ENCODE measurements around the gene SMIM24.

DNA sequence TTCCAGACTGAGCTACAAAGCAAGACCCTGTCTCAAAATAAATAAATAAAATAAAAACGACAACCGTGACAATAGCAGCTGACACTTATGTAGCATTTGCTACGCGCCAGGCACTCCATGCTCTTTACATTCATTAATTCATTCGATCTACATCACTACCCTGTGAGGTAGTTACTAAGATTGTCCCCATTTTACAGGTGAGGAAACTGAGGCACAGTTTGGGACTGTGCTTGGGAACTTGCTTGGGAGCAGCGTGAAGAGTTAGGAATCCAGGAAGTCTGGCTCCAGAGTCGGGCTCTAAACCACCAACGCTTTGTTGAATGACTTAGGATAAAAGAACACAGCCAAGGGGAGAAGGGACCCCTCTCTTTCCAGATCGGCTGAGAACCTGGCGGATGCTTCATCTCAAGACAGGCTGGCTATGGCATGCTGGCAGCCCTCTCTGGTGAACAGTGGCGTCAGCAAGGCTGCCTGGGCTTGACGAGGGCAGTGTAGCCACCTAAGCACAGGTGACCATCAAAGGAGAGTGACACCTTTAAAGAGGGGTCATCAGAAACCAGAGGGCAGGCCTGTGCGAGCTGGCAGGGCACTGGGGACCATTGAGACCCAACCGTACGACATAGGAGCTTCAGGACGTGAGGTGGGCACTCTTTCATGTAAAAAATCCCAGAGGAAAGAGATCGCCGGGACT lies 19.6 kb upstream of the SMIM24 start:
- TF ChIP-seq, protein P1, sequence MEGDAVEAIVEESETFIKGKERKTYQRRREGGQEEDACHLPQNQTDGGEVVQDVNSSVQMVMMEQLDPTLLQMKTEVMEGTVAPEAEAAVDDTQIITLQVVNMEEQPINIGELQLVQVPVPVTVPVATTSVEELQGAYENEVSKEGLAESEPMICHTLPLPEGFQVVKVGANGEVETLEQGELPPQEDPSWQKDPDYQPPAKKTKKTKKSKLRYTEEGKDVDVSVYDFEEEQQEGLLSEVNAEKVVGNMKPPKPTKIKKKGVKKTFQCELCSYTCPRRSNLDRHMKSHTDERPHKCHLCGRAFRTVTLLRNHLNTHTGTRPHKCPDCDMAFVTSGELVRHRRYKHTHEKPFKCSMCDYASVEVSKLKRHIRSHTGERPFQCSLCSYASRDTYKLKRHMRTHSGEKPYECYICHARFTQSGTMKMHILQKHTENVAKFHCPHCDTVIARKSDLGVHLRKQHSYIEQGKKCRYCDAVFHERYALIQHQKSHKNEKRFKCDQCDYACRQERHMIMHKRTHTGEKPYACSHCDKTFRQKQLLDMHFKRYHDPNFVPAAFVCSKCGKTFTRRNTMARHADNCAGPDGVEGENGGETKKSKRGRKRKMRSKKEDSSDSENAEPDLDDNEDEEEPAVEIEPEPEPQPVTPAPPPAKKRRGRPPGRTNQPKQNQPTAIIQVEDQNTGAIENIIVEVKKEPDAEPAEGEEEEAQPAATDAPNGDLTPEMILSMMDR (IDR thresholded peaks at IDR 0.05 in 2 of 3, conservative IDR thresholded peaks at IDR 0.05 in 1 of 3; ENCODE audit: insufficient read depth in 2 of 3, low read depth in 1 of 3, low read length in 3 of 3) = no peak
- TF ChIP-seq SOX6 (IDR thresholded peaks at IDR 0.05) (no peak), MAFK (IDR thresholded peaks at IDR 0.05; ENCODE audit: low read length) (no peak), EP300 (IDR thresholded peaks at IDR 0.05; ENCODE audit: low read length) (no peak), ZFP36 (IDR thresholded peaks at IDR 0.05; ENCODE audit: low read depth, low read length, partially characterized antibody) (no peak), TEAD4 (IDR thresholded peaks at IDR 0.05; ENCODE audit: low read length) (no peak), TEAD4 (CRISPR knock-in tag; IDR thresholded peaks at IDR 0.05; ENCODE audit: borderline replicate concordance) (no peak), ATF1 (CRISPR knock-in tag; IDR thresholded peaks at IDR 0.05) (no peak), ATF1 (tag; IDR thresholded peaks at IDR 0.05) (no peak), CEBPB (tag; IDR thresholded peaks at IDR 0.05) (no peak), POLR2AphosphoS2 (IDR thresholded peaks at IDR 0.05; ENCODE audit: low read length) (no peak)
- TF ChIP-seq, protein P2, sequence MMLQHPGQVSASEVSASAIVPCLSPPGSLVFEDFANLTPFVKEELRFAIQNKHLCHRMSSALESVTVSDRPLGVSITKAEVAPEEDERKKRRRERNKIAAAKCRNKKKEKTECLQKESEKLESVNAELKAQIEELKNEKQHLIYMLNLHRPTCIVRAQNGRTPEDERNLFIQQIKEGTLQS (IDR thresholded peaks at IDR 0.05) = no peak
- TF ChIP-seq, protein P2 (CRISPR knock-in tag; conservative IDR thresholded peaks at IDR 0.05) = no peak
- TF ChIP-seq, protein P3, sequence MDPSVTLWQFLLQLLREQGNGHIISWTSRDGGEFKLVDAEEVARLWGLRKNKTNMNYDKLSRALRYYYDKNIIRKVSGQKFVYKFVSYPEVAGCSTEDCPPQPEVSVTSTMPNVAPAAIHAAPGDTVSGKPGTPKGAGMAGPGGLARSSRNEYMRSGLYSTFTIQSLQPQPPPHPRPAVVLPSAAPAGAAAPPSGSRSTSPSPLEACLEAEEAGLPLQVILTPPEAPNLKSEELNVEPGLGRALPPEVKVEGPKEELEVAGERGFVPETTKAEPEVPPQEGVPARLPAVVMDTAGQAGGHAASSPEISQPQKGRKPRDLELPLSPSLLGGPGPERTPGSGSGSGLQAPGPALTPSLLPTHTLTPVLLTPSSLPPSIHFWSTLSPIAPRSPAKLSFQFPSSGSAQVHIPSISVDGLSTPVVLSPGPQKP (CRISPR knock-in tag; IDR thresholded peaks at IDR 0.05) = no peak
